GM21723 (cell line): Measurements from ENCODE around the gene VEGFC.
A peak's percentile ranks its signal among the peaks of the same experiment; 100 is the strongest.

Source experiments
- ATAC-seq: cut with Tn5 transposase; IDR thresholded peaks from one replicate; pipeline ENCODE4 v1.9.1; 2021; ENCODE audit warnings: mild to moderate bottlenecking, moderate library complexity; ENCODE audit not compliant: unreplicated experiment

VEGFC gene

DNA sequence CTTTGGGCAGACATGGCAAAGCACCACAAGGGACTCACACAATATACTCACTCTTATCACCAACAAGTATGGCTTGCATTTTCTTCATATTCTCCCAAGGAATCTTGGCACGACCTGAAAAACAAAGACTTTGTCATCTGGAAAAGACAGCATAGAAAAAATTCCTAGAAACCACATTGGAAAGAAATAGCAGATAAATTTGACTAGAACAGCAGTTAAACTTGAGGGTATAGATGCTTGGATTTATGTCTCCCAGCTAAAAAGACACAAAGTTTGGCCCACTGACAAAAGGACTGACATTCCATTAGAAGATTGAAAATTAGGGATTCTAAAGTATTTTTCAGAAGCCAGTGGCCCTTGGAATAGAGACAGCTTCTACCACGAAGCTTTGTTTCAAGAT lies 6.9 kb upstream of the VEGFC start:
- ATAC-seq: no peak

DNA sequence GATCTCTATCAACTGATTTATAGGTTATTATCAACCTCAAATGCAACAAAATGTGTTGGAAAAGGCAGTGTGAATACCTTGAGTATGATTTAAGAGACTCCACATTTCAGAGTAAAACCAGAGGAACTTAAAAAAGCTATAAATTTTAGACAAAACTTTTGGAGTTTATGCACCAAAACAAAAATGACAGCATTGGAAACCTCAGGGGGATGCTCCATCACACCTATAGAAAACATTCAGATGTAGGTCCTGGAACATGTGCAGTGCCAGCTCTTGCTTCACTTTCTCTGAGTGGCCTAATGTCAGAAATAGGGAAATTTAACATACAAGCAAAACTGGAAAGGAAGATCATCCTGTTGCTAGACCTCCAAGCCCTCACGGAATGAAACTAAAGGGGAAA lies 5.8 kb upstream of the VEGFC start:
- no peak for ATAC-seq

DNA sequence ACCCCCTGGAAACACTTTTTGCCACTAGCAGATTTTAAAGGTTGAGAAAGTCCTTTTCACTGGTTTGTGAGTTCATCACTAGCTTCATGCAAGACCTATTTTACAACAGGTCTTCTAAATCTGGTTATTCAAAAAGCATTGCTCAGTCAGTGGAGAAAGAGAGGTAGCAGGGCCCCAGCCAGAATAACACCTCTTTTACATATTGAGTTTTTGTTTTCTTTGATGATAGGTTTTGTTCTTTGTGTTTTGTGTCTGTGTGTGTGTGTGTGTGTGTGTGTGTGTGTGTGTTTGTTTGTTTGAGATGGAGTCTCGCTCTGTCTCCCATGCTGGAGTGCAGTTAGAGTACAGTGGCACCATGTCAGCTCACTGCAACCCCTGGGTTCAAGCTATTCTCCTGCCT lies 2.7 kb upstream of the VEGFC start:
- no peak for ATAC-seq

DNA sequence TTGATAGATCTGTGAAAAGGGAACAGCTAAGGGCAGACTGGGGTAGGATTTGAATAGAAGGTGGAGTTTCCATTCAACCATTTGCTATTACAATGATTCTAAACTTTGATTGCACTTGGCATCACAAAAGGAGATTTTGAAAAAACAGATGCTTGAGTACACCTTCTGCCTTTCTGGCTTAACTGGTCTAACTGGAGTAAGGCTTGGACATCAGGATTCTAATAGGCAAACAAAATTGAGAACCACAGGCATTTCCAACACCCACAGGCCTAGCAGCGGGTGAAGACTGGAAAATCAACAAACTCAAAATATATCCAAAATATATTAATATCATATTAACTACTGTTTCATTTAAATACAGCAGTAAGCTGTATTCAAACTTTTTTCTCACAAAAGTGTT lies 1.9 kb upstream of the VEGFC start:
- no peak for ATAC-seq

DNA sequence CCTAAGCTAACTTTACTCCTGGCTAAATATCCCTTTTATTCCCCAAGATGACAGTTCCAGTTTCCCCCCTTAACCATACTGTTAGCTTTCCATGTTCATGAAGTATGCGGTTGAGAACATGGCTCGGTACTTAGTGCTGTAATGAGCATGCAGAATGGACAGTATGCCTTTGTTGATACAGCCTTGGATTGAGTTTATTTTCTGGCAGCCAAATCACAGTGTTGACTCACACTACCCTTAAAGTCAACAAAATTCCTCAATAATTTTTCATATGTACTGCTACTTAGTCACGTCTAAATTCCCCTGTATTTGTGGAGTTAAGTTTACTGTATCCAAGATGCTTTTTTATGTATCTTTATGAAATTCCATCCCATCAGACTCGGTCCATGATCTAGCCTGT lies 1.4 kb upstream of the VEGFC start:
- no peak for ATAC-seq

DNA sequence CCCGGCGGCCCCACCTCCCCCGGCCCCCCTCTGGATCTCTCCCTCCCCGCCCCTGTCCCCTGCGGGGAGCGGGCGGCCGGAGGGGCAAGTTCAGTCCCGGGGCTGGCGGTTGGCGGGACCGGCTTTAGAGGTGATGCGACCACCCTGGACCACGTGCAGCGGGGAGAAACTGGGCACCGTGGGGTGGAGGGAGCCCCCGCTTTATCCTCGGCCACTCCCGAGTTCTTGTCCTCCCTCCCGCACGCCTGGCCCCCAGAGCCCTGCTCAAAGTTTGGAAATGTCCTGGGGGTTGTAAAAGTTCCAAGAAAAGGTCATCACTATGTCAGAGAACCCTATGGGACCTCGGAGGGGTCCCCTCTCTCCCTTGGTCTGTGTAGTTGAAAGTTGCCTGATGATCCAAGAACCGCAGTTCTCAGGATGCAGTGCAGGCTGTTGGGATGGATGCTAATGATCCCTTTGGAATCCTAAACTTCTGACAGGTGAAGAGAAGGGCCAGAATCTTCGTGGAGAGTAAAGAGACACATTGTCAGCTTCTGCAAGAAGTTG lies 411 bp upstream of the VEGFC start:
- ATAC-seq: no peak

DNA sequence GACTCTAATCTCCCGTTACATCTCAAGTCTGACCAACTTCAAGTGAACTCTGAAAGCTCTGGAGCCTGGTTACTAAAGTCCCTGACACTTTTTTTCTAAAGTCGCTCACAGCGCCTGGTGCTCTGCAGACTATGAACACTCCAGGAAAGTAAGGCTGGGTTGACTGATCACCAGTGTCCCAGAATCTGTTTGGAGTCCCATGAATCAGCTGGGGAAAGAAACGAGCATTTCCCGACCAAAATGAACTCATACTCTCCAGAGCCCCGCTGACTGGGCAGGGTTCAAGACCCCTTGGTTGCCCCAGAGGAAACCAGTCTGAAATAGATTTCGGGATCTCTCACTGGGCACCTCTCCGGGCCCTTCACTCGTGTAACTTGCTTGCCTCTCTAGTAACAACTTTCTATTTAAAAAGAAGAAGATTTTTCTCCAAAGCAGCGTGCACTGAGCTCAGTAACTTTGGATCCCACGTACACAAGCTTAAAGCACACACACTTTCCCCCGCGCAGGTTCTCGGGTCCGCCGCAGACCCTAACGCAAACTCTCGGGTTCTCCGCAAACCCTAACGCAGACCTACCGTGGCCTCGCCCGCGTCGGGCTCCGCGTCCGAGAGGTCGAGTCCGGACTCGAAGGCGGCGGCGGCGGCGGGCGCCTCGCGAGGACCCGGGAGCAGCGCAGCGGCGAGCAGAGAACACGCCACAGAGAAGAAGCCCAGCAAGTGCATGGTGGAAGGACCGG lies 964 bp downstream of the VEGFC start:
- ATAC-seq: peak; percentile 30

DNA sequence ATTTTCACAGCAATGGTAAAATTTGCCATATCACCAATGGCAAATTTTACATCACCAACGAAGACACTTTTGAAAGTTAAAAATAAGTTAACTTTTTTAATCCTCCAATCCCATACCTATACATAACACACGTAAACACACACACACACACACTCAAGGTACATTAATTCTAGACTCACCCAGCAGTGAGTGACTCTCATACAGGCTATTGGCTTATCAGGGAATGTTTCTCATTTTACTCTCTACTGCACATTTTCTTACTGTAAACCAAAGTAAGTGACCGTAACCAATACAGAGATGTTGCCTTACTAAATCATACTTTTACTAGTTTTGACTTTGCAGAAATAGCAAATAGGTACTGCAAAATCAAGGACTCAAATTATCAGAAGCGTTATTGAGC lies 2.3 kb downstream of the VEGFC start:
- ATAC-seq: no peak

DNA sequence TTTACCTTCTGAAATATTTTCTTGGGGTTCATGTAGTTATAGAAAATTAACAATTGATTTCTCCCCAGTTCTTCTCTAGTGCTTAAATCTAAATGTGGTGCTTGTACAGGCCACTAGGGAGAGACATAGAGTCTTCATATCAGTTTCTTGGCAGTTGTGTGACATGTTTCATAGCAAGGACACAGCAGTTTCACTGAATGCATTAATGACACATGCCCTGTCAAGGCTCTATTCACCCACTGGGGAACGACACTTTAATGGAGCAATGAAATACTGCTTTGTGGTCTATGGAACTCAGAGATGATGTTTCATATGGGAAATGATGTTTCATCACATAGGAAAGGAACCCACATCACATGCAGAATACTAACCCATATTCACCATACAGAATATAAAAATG lies 2.8 kb downstream of the VEGFC start:
- ATAC-seq: peak; percentile 58

DNA sequence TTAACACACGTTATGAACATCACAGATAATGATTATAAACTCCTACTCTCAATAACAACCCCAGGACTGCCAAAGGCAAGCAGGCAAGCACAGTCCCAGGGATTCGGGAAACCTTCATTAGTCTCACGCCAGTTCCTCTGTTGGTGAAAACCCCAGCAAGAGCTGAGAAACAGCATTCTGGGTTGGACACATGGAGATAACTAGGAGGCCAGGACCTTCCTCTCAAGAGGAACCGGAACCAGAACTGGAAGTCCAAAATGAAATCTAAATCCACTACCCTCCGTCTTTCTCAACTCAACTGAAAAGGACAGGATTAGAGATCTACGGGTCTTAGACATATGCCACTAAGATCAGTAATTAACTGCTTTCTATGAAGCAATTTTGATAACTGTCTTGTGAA lies 3.8 kb downstream of the VEGFC start:
- no peak for ATAC-seq

DNA sequence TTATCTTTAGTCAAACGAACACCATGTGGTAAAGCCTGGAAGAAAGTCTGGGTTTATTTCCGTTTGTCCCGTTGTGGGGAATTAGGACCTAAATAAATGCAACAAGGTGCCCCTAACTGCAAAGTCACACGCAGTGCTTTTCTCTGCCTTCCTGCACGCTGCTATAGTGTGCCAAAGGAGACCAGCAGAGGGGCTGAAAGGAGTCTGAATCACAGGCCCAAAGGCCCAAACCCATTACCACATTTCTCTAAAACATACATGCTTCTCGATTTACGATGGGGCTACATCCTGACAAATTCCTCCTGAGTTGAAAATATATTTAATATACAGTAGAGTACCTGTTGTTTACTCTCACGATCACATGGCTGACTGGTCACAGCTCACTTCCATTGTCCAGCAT lies 4.5 kb downstream of the VEGFC start:
- ATAC-seq: no peak

DNA sequence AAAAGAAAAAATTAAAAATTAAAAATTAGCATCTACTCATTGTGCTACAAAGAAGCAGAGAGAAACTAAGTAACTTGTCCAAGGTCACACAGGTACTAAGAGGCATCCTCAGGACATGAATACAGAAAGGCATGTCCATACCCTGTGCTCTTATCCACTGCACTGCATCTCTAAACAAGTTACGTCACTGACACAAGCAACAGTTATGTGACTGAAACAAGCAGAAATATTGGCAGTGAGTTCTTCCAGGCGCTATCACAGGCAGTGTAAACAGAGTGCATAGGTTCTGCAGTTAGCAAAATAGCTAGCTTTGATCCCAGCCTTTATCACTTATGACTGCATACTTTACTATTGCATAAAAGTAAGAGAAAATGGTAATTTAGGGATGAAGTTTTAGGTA lies 7.9 kb downstream of the VEGFC start:
- ATAC-seq: no peak

DNA sequence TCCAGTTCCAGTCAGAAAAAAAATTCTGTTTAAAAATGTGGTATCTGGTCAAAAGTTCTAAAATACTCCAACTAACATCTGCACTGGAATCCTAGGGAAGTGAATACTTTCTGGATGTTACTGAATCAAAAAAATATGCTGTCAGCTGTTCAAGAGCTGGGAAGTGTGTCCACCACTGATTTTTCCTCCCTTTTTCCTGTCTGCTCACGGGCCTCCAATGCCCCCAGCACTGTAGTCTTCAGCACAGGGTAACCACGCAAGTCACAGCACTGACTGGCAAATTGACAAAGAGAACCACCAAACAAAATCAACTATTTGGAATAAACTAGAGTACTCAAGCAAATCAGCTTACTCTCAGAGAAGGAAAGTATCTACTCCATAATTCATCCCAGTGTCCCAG lies 9.9 kb downstream of the VEGFC start:
- ATAC-seq: no peak

DNA sequence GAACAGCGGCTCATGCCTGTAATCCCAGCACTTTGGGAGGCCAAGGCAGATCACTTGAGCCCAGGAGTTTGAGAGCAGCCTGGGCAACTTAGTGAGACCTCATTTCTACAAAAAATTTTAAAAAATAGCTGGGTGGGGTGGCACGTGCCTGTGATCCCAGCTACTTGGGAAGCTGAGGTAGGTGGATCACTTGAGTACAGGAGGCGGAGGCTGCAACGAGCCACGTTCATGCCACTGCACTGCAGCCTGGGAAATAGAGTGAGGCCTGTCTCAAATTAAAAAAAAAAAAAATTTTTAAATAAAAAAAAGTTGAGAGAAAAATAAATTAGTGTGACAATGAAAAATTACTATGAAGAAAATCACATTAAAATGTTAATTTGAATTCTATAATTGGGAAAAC lies 10.5 kb downstream of the VEGFC start:
- no peak for ATAC-seq

DNA sequence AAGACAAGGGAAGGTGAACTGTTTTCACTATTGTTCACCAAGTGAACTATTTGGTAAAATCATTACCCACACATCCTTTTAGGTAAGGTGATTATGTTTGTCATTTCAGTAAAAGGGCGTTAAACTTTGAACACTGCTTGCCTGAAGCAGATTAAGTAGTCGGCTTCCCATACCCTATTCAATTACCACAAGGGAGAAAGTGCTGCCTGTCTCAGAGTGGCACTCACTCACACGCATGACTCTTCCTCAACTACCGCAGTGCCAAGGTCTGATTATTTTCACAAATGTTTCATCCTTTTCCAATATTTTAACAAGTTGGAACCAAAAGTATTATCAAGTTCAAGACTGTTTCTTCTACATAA lies 11.0 kb downstream of the VEGFC start:
- ATAC-seq: no peak

DNA sequence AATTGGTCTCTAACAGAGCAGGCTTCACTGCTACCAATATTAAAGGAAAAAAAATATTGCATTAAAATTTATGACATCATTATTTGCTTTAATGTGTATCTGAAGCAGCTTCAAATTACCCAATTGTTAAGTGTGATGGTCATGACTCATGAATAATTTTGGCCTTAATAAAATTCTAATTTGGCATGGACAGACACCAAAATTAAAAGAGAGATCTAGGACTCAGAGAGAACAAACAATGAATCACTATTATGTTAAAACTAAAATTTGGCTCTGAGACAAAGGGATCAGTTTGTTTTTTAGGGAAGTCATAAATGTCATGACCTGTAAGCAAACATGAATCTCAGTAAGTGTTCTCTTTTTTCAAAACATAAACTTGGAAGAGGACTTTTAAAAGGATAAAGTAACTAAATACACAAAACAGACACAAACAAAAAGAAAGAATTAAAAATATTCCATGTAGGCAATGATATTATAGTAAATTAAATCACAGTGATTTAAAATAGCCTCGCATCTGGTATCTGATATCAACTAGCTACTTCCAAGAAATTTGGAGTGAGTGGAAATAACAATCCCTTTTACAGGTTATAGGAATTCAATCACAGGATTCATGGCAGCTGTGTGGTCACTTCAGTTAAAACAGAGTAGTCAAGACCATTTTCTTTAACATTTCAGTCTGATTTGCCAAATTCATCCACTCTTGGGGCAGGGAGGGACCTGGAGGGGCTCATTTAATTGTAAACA lies 11.6 kb downstream of the VEGFC start:
- ATAC-seq: no peak

DNA sequence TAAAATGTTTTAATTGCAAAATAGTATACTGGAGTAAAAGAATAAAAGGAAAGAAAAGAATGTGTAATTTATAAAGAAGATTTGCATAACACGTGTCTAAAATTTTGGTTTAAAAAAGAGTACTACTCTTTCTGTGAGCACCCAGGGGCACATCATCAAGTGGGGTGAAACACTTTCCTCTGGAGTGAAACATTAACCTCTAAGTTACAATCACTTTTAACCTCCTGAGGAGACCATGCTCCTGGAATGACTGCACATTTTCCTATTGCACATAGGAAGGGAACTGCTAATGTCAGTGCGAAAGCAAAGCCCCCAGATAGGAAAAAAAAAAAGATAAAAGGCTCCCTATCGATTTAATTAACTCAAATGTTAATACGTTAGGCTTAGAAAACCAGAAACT lies 13.3 kb downstream of the VEGFC start:
- ATAC-seq: no peak

DNA sequence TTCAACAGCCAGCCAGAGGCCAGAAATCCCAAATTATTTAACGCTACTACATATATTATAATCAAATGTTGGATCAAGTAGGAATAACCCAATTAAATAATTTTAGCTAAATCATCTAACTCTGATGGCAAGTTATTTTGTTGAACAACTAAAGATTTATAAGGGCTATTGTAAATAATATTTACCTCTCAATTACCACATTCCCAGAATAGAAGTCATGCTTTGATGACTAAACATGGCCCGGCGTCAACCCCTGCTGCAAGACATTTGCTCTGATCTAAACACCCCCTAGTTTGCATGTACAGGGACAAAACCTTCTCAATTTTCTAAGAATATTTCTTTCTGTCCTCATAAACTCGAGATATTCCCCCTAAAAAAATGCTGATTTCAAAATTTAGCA lies 14.2 kb downstream of the VEGFC start:
- ATAC-seq: no peak

DNA sequence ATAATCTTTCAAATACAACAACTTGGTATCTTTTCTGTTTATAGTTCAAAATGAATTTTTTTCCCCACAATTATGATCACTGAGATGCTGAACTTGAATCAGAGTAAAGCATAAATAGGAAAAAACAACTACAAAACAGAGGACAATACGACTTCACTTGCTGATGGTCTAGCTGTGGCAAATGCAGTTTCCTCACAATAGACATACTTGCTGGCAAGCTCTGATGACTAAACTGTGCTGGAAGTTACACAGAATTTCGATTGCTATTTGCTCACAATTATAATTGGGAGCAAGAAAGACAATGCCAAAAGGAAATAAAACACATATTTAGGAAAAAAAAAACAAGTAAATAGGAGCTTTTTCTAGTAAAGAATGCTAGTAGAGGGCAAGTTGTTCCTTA lies 14.7 kb downstream of the VEGFC start:
- no peak for ATAC-seq

DNA sequence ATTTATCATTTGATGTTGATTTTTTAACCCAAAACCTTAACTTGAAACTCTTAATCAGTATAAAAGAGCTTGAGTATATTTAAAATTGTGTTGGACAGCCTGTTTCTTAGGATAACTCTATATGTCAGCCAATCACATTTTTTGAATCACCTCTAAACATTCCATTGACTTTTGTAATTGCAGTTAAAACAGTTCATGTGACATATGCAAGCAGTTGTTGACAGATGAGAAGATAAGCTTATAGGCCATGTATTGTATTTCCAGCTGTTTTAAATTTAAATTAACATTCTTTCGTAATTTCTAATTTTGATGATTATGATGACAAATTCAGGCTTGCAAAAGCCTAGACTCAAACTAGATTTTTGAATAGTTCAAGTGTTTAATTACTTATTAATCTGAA lies 17.4 kb downstream of the VEGFC start:
- ATAC-seq: no peak

DNA sequence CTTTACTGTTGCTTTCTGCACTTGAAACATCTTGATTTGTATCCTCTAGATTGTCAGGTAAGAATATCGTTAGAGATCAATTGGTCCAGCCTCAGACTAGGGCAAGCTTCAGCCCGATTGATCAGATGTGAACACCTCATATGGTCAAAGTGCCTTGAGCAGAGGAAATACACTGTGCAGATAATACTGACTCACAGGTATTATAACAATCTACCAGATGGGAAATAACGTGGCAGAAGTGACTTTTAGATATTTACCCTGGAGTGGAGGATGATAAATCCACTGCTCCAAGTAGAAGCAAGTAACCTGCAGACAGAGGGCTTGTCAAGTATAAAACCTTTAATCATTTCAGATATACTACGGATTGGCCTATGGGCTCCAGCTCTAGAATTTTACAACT lies 17.9 kb downstream of the VEGFC start:
- no peak for ATAC-seq

DNA sequence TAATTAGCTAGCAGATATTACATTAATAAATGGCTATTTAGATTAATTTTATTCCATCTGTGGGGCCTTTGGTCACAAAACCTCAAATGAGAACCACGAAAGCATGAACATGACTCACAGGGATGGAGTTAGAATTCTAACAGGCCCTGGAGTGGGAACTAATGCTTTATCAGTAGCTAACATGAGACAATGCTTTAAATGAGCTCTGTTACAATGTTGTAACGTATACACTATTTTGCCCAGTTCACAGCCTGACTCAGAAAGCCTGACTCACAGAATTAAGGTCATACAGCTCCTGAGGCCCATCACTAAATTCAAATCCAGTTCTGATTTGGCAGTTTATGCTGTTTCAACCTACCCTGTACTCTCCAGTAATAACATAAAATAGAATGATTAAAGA lies 23.2 kb downstream of the VEGFC start:
- ATAC-seq: no peak

DNA sequence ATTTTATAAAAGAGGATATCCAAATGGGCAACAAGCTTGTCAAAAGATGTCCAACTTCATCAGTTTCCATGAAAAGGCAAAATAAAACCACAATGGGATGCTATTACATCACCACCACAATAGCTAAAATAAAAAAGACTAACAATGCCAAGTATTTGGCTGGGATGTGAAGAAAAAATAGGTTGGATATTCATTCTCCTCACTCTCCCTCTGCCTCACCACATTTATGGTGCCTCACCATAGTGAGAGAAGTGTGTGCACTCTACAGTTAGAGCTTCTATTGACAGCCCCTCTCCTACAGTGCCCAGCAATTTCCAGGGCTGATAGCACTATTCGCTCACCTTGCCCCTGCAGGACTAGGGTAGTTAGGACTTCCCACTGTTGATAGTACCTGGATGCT lies 25.5 kb downstream of the VEGFC start:
- ATAC-seq: no peak
